ENCODE data around the gene KLHL40.

DNA sequence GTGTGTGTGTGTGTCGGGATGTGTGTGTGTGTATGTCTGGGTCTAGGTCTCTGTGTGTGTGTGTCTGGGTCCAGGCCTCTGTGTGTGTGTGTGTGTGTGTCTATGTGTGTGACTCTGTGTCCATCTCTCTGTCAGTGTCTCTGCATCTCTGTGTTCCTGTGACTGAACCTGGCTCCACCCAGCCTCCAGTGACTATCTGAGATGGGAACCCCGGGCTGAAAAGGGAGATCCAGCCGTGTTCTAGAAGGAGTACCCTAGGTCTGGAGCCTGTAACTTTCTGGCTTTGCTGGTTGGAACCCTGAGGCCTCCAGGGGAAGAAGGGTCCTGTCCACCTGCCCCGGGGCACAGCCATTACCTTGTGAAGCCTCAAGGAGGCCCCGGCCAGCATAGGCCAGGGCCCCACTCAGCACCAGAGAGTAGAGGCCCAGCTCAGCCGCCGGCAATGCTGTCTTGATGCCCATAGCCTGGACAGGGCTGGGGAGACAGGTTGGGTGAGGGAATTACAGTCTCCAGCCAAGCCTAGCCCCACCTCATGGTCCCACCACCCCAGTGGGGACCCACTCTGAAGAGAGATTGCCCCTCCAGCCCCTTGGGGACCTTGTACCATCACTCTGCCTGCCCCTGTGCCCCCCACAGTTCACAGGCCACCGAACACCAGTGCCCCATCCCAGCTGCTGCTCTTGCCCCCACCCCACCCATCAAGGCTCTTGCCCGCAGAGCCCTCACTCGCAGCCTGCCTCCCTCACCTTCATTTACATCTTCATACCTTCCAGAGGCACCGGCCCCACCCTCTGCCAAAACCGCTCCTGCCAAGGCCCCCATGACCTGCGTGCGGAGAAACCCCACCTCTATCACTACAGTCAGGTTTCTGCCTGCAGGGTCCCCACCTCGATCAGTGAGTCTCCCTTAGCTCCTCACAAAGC is 15.3 kb downstream of the KLHL40 start:
- TF ChIP-seq, protein P1, sequence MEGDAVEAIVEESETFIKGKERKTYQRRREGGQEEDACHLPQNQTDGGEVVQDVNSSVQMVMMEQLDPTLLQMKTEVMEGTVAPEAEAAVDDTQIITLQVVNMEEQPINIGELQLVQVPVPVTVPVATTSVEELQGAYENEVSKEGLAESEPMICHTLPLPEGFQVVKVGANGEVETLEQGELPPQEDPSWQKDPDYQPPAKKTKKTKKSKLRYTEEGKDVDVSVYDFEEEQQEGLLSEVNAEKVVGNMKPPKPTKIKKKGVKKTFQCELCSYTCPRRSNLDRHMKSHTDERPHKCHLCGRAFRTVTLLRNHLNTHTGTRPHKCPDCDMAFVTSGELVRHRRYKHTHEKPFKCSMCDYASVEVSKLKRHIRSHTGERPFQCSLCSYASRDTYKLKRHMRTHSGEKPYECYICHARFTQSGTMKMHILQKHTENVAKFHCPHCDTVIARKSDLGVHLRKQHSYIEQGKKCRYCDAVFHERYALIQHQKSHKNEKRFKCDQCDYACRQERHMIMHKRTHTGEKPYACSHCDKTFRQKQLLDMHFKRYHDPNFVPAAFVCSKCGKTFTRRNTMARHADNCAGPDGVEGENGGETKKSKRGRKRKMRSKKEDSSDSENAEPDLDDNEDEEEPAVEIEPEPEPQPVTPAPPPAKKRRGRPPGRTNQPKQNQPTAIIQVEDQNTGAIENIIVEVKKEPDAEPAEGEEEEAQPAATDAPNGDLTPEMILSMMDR (IDR thresholded peaks at IDR 0.05; ENCODE audit: borderline replicate concordance, extremely low read depth, low read length, poor library complexity, severe bottlenecking): no peak
- TF ChIP-seq EZH2 (IDR thresholded peaks at IDR 0.05; ENCODE audit: borderline replicate concordance, low read depth, low read length, severe bottlenecking): no peak

All from DND-41 (cell line).